Stimulated activated CD4-positive, alpha-beta T cell treated with anti-CD3 and anti-CD28 coated beads, Interleukin-15, amount 100 ng/mL, for 1 hour (primary cell): ENCODE results near the gene MYO7B.

Experiments used
- DNase-seq, 2 donors: peaks; one replicate each; pipeline ENCODE4 v3.0.0-alpha.2; 2020; ENCODE audit warnings: low read depth in 1 of 2, low spot score in 1 of 2

The MYO7B gene

GRCh38 chr2:127572841-127573240 is 37.4 kb downstream of the MYO7B start:
- no peak for DNase-seq

GRCh38 chr2:127573298-127573697 is 37.8 kb downstream of the MYO7B start:
- DNase-seq: no peak

GRCh38 chr2:127573771-127574170 is 38.3 kb downstream of the MYO7B start:
- DNase-seq: no peak

GRCh38 chr2:127574656-127575055 is 39.2 kb downstream of the MYO7B start:
- DNase-seq: no peak

GRCh38 chr2:127575185-127575765 is 39.8 kb downstream of the MYO7B start:
- no peak for DNase-seq

GRCh38 chr2:127575941-127576432 is 40.5 kb downstream of the MYO7B start:
- DNase-seq: no peak

GRCh38 chr2:127576433-127577207 is 41.1 kb downstream of the MYO7B start:
- no peak for DNase-seq

GRCh38 chr2:127577208-127577475 is 41.7 kb downstream of the MYO7B start:
- DNase-seq: no peak

- no peak for DNase-seq
Observed at GRCh38 chr2:127577503-127577902, 42.0 kb downstream of the MYO7B start.

- no peak for DNase-seq
Observed at GRCh38 chr2:127577973-127578372, 42.5 kb downstream of the MYO7B start.

- DNase-seq: no peak
Observed at GRCh38 chr2:127578411-127578810, 42.9 kb downstream of the MYO7B start.

- no peak for DNase-seq
Observed at GRCh38 chr2:127579231-127579630, 43.7 kb downstream of the MYO7B start.

GRCh38 chr2:127580167-127581049 is 44.9 kb downstream of the MYO7B start:
- DNase-seq: no peak

GRCh38 chr2:127581050-127581345 is 45.5 kb downstream of the MYO7B start:
- DNase-seq: no peak

- no peak for DNase-seq
Observed at GRCh38 chr2:127581516-127582490, 46.3 kb downstream of the MYO7B start.

- no peak for DNase-seq
Observed at GRCh38 chr2:127582863-127583861, 47.7 kb downstream of the MYO7B start.

- DNase-seq: no peak
Observed at GRCh38 chr2:127584047-127584446, 48.6 kb downstream of the MYO7B start.

- DNase-seq: no peak
Observed at GRCh38 chr2:127584516-127585033, 49.1 kb downstream of the MYO7B start.

GRCh38 chr2:127585270-127585807 is 49.9 kb downstream of the MYO7B start:
- DNase-seq: no peak
